Fibroblast of skin of left biceps (primary cell): ENCODE results near the gene SDHD.

Experiments
- DNase-seq, 2 experiments: peaks; one replicate each; pipeline ENCODE4 v3.0.0-alpha.2; 2013; ENCODE audit warnings: low read depth in 2 of 2

The SDHD gene

GRCh38 chr11:112100462-112100861 is 13.8 kb downstream of the SDHD start:
- no peak for DNase-seq

DNA sequence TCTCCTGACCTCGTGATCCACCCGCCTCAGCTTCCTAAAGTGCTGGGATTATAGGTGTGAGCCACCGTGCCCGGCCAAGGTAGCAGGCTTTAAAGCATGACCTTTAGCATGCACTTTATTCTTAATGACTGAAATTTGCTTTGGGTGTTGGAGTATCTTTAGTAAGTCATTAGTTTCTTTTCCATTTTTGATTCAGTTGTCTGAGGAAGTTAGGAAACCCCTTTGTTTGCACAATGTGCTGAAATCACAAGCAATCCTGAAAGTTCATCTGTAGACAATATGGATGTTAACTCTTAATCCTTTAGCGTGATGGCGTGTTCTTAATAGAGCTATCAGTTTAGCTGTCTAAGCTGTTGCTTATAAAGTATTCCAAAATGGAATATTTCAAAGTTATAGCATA is 16.8 kb downstream of the SDHD start:
- no peak for DNase-seq

GRCh38 chr11:112106070-112106469 is 19.4 kb downstream of the SDHD start:
- DNase-seq: no peak

GRCh38 chr11:112113539-112114457 is 27.1 kb downstream of the SDHD start:
- DNase-seq: peak; percentile 31 to 37

DNA sequence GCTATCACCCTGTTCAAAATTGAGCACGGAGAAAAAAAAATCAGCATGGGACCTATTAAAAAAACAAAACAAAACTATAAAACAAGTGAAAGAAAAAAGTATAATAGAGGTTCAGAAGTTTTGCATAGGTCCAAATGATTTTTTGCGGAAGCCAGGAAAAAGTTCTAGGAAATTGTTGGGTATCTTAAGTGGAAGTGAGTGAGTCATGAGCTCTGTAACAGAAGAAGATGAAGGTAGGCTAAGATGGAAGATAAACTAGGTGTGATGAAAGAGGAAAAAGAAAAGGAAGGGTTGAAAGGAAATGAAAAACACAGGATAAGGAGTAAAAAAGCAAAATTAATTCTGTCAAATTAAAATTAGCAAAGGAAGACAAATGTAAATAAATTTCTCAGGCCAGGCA is 27.8 kb downstream of the SDHD start:
- no peak for DNase-seq

GRCh38 chr11:112115386-112115785 is 28.7 kb downstream of the SDHD start:
- no peak for DNase-seq

DNA sequence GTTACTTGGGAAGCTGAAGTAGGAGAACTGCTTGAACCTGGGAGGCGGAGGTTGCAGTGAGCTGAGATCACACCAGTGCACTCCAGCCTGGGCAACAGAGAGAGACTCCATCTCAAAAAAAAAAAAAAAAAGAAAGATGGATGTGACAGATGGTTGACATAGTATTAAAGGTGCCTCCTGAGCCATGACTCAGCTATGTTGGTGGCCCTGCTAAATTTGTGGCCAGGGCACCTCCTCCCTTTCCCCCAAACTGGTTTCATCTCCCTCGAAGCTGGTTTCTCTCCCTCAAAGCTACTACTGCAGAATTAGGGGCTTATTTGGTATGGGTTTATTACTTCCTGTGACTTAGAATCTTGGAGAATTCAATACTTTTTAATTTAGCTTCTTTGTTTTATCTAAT is 31.5 kb downstream of the SDHD start:
- no peak for DNase-seq

DNA sequence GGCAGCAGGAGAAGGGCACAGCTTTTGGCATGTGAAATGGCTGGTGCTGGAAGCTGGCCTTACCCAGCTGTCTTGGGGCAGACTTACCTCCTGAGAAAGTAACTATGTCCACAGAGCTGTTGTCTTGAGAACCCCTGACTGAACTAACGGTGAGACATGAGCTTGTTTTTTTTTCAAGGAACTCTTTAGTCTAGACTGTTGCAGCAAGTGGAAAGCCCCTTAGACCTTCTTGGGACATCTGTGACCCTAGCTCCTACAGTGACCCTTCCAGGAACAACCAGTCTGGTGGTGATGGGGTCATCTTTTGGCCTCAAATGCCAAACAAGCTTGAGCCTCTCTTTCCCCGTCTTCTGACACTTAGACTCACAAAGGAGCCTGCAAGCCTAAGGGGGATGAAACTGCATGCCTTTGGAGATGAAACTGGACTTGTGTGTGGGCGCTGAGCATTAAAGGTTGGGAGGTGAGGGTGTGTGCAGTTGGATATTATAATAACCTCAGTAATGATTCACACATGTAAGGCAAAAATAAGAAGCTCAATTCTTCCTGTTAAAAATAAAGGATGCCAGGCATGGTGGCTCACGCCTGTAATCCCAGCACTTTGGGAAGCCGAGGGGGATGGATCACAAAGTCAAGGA is 35.4 kb downstream of the SDHD start:
- DNase-seq: no peak

DNA sequence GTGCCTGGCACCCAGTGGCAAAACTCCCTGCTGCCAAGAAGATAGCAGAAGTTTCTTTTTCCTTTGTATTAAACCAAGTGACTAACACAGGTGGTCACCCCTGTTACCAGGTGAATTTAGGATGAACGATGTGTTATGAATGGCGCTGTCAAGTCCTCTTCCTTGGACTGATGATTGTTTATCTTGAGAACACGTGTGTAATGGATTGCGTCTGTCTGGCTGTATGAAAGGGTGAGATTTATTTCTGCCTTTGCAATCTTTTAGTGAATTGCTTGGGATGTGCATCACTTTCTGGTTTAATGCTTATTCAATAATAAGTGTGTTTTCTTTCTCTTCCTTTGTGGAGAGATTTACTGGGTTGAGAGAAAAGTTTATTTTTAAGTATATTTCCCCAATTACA is 36.5 kb downstream of the SDHD start:
- no peak for DNase-seq

- DNase-seq: no peak
Measured at GRCh38 chr11:112127056-112127455, 40.4 kb downstream of the SDHD start.

- DNase-seq: peak; percentile 43 to 45
Measured at GRCh38 chr11:112128483-112129121, 41.9 kb downstream of the SDHD start.

DNA sequence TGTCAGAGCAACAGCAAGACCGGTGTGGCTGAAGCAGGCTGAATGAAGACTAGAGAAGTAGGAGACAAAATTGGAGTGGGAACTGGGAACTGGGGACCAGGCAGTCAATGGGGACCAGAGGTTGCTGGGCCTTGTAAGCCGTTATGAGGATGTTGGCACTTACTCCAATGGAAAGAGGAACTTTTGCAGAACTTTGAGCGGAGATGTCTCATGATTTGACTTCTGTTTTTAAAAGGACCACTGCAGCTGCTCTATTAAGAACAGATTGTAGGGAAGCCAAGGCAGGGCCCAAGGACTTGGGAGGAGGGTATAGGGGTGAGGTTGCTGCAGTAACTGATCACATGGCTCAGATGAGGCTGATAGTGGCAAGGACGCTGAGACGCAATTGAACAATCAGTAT is 43.0 kb downstream of the SDHD start:
- DNase-seq: no peak

GRCh38 chr11:112132737-112133136 is 46.1 kb downstream of the SDHD start:
- no peak for DNase-seq

DNA sequence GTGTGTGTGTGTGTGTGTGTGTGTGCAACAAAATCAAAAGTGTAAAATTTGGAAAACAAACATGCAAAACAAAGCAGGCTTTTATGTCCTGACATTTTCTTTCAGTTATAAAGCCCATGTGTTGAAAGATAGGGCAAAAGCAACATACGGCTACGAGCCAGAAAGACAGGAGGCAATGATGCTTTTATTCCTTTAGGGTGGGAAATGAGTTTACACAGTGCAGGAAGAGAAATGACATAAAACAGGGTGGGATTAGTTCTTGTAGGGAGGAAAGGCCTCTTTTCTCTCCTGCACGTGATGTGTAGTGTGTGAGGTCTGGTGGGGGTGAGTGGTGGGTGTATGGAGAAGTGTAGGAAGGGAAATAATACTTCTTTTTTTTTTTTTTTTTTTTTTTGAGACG is 47.8 kb downstream of the SDHD start:
- DNase-seq: no peak

DNA sequence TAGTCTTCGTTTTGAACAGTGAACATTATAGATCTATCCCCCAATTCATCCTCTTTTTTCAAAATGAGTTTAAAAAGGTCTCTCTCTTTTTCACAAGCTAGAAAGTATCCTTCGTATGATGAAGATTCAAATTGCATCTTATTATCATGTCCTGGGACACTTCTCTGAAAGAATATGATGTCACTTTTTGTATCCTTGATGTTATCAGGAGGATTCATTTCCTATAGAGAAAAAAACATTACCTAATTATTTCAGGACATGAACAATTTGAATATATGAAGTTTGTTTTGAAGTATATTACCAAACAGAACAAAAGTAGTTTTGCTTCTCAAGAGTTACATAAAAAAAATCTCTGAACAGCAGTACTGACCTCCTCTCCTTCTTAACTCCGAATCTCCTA is 56.9 kb downstream of the SDHD start:
- DNase-seq: no peak
